ENCODE data around the gene PLEKHH3.

The PLEKHH3 gene

DNA sequence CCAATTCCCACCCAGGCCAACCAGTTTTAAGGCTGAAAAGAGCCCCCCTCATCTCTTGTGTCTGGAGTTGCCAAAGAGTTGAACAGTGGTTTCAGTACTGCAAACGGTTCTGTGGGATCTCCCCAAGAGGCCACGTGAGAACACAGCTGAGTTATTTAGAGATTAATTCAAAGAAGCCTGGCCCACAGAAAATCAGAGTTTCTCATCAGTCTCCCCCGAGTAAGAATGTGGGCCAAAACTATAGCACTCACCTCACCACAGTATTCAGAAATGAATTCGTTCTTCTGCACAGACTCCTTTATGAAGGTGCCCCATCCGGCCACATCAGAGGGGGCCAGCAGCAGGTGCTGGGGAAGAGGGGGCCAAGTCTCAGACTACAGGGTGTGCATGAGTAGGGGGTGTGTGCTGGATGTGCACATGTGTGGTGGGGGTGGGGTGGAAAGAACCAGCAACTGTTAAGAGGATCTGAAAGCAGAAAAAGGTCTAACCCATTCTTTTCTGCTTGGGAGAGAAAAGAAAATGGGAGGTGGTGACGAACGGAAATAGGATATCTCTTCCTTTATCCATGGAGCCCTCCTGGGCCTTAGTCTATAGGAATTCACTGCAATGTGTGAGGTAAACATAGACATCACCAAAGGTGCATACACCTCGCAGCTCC lies 28.2 kb upstream of the PLEKHH3 start:
- peak; percentile 78 for DNase-seq (ENCODE audit: low spot score)
- no peak for TF ChIP-seq CTCF (IDR thresholded peaks at IDR 0.05; ENCODE audit: extremely low read depth, missing control alignments)

GRCh38 chr17:42704490-42704836 lies 27.7 kb upstream of the PLEKHH3 start:
- TF ChIP-seq CTCF (IDR thresholded peaks at IDR 0.05; ENCODE audit: extremely low read depth, missing control alignments) = no peak
- DNase-seq (ENCODE audit: low spot score) = no peak

DNA sequence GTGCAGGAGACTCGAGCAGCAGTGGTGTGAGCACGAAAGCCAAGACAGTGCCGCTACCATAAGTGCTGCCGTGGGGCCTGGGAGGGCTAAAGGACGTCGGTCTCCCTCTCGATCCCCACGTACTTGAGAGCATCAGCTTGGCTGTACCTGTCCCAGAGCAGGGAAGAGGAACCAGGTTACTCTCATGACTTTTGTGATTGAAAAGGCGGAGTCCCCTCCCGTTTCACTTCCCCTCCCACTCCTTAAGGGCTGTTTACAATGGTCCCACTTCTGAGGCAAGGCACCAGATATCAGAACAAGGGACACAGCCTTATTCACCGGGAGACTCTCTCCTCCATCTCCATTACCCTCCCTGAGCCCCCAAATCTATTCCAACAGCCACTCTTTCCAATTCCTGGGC lies 25.7 kb upstream of the PLEKHH3 start:
- TF ChIP-seq CTCF (IDR thresholded peaks at IDR 0.05; ENCODE audit: extremely low read depth, missing control alignments) = no peak
- DNase-seq (ENCODE audit: low spot score) = no peak

- DNase-seq (ENCODE audit: low spot score) = no peak
- no peak for TF ChIP-seq CTCF (IDR thresholded peaks at IDR 0.05; ENCODE audit: extremely low read depth, missing control alignments)
Measured at GRCh38 chr17:42700586-42701289, 23.9 kb upstream of the PLEKHH3 start.

DNA sequence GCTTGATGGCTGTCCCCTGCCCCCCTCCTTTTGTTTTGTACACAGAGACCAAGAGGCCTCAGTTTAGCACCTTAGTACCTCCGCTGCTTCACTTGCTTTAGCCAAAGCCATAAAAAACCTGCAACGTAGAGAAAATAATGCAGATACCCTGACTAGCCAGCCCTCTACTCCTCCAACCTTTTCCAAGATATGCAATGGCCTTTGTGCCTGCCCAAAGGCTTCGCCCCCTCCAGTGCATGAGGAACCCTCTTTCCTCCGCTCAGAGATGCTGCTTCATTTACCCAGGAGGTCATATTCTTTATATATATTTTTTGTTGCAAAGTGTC lies 22.6 kb upstream of the PLEKHH3 start:
- no peak for TF ChIP-seq CTCF (IDR thresholded peaks at IDR 0.05; ENCODE audit: extremely low read depth, missing control alignments)
- no peak for DNase-seq (ENCODE audit: low spot score)

DNA sequence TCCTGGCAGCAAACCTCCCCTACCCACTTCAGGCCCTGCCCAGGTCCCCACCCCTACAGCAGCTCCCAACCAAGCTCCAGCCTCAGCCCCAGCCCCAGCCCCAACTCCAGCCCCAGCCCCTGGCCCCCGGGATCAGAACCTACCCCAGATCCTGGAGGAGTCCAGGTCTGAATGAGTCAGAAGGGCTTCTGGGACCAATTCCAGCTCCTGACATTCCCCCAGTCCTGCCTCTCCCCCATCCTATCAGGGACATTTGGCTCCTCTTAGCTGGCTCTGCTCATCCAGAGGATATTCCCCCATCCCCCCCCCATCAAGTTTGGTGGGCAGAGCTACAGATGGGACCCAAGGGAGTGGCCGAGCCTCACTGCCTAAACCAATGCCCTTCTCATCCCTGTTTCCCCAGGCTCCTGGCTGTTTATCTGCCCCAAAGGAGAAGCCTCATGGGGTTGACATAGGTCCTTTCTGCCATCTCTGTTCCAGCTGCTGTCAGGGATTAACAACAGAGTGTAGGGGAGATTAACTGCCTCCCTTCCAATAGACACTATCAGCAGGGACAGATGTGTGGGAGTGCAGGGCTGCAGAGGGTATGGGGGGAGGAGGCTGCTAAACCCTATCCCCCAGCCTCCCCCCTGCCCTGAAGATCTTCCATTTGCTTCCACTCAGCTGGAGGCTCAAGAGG lies 22.1 kb upstream of the PLEKHH3 start:
- DNase-seq (ENCODE audit: low spot score) = no peak
- TF ChIP-seq CTCF (IDR thresholded peaks at IDR 0.05; ENCODE audit: extremely low read depth, missing control alignments) = no peak

DNA sequence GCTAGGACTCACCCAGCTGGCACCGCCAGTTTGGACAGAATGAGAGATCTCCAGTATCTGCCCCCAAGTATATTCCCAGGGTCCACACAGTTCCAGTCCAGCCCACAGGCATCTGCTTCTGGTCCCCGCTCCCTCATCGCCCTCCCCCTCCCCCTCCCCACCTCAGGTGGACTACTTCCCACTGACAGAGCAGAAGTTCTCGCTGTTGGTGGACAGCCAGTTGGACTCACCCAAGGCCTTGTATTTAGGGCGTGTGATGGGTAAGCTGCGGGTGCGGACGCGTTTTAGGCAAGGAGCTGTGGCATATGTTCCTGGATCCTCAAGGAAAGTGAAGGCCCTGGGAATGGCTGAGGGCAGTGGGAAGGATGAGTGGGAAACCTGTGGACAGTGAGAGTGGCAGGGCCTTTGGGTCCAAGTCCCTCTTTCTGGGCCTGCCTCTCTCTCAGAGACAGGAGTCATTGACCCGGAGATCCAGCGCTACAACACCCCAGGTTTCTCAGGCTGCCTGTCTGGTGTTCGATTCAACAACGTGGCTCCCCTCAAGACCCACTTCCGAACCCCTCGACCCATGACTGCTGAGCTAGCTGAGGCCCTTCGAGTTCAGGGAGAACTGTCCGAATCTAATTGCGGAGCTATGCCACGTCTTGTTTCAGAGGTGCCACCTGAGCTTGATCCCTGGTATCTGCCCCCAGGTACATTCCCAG lies 20.5 kb upstream of the PLEKHH3 start:
- no peak for TF ChIP-seq CTCF (IDR thresholded peaks at IDR 0.05; ENCODE audit: extremely low read depth, missing control alignments)
- no peak for DNase-seq (ENCODE audit: low spot score)

Measured in GM20000 (cell line).